ENCODE data around the gene TNXB. TPM values are rescaled to one million over a fixed set of nuclear protein-coding genes. Genes with fewer than 3 reads are reported as not detected.

TNXB gene
- total RNA-seq, 1 experiment from 2014 or later, result 10.6 TPM

DNA sequence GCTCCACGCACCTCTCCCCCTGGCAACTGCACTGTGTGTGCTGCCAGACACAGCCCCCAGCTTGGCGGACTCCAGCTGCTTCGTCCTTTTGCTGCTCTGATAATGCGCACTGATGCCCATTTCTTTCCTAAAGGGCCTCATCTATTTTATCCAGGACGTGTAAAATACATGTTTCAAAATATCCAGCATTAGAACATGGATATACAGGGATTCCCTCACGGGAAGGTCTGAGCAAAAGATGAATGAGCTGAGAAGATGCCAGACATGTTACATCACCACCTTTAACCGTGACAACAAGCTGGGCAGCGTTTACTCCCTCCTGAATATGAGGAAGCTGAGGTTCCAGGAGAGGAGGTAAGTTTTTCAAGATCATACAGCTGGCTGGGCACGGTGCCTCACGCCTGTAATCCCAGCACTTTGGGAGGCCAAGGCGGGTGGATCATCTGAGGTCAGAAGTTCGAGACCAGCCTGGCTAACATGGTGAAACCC lies 32.8 kb downstream of the TNXB start:
- intact Hi-C loops (cut with micrococcal nuclease; ENCODE audit: unreplicated experiment), result no loop called here
- TF ChIP-seq CTCF (IDR thresholded peaks at IDR 0.05; ENCODE audit: unreplicated experiment), result no peak
- BruUV-seq (replicated peaks), result no TSS peak
- CTCF ChIA-PET, result no interaction called here
- Mint-ChIP-seq H3K27ac (ENCODE audit: unreplicated experiment) (no peak overlapping the region), H3K27me3 (ENCODE audit: unreplicated experiment) (peaks cover 36% of the 10 kb centered on the region), H3K4me1 (ENCODE audit: low read depth, unreplicated experiment) (no peaks in the 10 kb centered on the region), H3K9me3 (ENCODE audit: low read depth, unreplicated experiment) (no peaks in the 10 kb centered on the region), H3K36me3 (ENCODE audit: insufficient read depth, unreplicated experiment) (no peaks in the 10 kb centered on the region), H3K4me3 (ENCODE audit: low read depth, unreplicated experiment) (no peak overlapping the region)
- DNase-seq, result no peak

DNA sequence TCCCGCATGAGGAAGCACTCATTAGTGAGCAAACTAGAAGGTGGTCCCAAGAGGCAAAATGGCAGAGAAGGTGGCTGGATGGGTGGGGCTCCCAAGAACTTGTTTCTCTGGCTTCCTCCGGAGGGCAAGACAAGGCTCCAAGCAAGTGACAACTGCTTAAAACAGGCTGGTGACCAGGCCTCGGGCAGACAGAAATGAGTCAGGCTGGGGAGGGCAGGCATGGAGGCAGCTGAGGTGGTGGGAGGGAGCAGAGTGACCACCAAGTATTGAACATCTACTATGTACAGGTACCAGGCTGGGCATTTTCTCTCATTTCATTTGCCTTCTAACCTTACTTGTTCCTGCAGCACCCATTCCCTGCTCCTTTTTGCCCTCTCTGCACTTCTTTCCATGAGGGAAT lies 33.4 kb downstream of the TNXB start:
- TF ChIP-seq CTCF (IDR thresholded peaks at IDR 0.05; ENCODE audit: unreplicated experiment), result no peak
- no peaks in the 10 kb centered on the region for H3K4me1 Mint-ChIP-seq (ENCODE audit: low read depth, unreplicated experiment)
- DNase-seq, result no peak
- H3K27me3 Mint-ChIP-seq (ENCODE audit: unreplicated experiment), result peaks cover 35% of the 10 kb centered on the region
- intact Hi-C loops (cut with micrococcal nuclease; ENCODE audit: unreplicated experiment), result no loop called here
- H3K4me3 Mint-ChIP-seq (ENCODE audit: low read depth, unreplicated experiment), result no peak overlapping the region
- CTCF ChIA-PET, result no interaction called here
- no peaks in the 10 kb centered on the region for H3K9me3 Mint-ChIP-seq (ENCODE audit: low read depth, unreplicated experiment)
- H3K27ac Mint-ChIP-seq (ENCODE audit: unreplicated experiment), result no peak overlapping the region
- H3K36me3 Mint-ChIP-seq (ENCODE audit: insufficient read depth, unreplicated experiment), result no peaks in the 10 kb centered on the region
- BruUV-seq (replicated peaks), result no TSS peak

- intact Hi-C loops (cut with micrococcal nuclease; ENCODE audit: unreplicated experiment), result no loop called here
- no peak for TF ChIP-seq CTCF (IDR thresholded peaks at IDR 0.05; ENCODE audit: unreplicated experiment)
- no TSS peak for BruUV-seq (replicated peaks)
- Mint-ChIP-seq H3K27me3 (ENCODE audit: unreplicated experiment) (peaks cover 36% of the 10 kb centered on the region), H3K4me1 (ENCODE audit: low read depth, unreplicated experiment) (no peaks in the 10 kb centered on the region), H3K9me3 (ENCODE audit: low read depth, unreplicated experiment) (no peaks in the 10 kb centered on the region), H3K4me3 (ENCODE audit: low read depth, unreplicated experiment) (no peak overlapping the region), H3K36me3 (ENCODE audit: insufficient read depth, unreplicated experiment) (no peaks in the 10 kb centered on the region), H3K27ac (ENCODE audit: unreplicated experiment) (no peak overlapping the region)
- CTCF ChIA-PET, result no interaction called here
- no peak for DNase-seq
Observed at GRCh38 chr6:32074996-32075532, 34.1 kb downstream of the TNXB start.

GRCh38 chr6:32073613-32074012 lies 35.5 kb downstream of the TNXB start:
- Mint-ChIP-seq H3K4me1 (ENCODE audit: low read depth, unreplicated experiment) (no peaks in the 10 kb centered on the region), H3K27me3 (ENCODE audit: unreplicated experiment) (peaks cover 51% of the 10 kb centered on the region), H3K4me3 (ENCODE audit: low read depth, unreplicated experiment) (no peak overlapping the region), H3K9me3 (ENCODE audit: low read depth, unreplicated experiment) (no peaks in the 10 kb centered on the region), H3K27ac (ENCODE audit: unreplicated experiment) (no peak overlapping the region), H3K36me3 (ENCODE audit: insufficient read depth, unreplicated experiment) (no peaks in the 10 kb centered on the region)
- CTCF ChIA-PET, result no interaction called here
- no TSS peak for BruUV-seq (replicated peaks)
- no peak for TF ChIP-seq CTCF (IDR thresholded peaks at IDR 0.05; ENCODE audit: unreplicated experiment)
- intact Hi-C loops (cut with micrococcal nuclease; ENCODE audit: unreplicated experiment), result no loop called here
- no peak for DNase-seq

Measured in Calu3 (cell line).